ENCODE data around the gene GABRG3.

The GABRG3 gene

GRCh38 chr15:27095886-27096624, 125.1 kb downstream of the GABRG3 start:
- TF ChIP-seq, protein P1, sequence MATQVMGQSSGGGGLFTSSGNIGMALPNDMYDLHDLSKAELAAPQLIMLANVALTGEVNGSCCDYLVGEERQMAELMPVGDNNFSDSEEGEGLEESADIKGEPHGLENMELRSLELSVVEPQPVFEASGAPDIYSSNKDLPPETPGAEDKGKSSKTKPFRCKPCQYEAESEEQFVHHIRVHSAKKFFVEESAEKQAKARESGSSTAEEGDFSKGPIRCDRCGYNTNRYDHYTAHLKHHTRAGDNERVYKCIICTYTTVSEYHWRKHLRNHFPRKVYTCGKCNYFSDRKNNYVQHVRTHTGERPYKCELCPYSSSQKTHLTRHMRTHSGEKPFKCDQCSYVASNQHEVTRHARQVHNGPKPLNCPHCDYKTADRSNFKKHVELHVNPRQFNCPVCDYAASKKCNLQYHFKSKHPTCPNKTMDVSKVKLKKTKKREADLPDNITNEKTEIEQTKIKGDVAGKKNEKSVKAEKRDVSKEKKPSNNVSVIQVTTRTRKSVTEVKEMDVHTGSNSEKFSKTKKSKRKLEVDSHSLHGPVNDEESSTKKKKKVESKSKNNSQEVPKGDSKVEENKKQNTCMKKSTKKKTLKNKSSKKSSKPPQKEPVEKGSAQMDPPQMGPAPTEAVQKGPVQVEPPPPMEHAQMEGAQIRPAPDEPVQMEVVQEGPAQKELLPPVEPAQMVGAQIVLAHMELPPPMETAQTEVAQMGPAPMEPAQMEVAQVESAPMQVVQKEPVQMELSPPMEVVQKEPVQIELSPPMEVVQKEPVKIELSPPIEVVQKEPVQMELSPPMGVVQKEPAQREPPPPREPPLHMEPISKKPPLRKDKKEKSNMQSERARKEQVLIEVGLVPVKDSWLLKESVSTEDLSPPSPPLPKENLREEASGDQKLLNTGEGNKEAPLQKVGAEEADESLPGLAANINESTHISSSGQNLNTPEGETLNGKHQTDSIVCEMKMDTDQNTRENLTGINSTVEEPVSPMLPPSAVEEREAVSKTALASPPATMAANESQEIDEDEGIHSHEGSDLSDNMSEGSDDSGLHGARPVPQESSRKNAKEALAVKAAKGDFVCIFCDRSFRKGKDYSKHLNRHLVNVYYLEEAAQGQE (IDR thresholded peaks at IDR 0.05; ENCODE audit: insufficient read depth in 1 of 2, low read depth in 2 of 2, low read length in 2 of 2): no peak
- TF ChIP-seq TAF1 (IDR thresholded peaks at IDR 0.05; ENCODE audit: borderline replicate concordance, insufficient read depth, low read length): no peak
- no peak for TF ChIP-seq POLR2AphosphoS5 (IDR thresholded peaks at IDR 0.05; ENCODE audit: low read depth, low read length)
- no peak for TF ChIP-seq FOXP2 (optimal IDR thresholded peaks at IDR 0.05; ENCODE audit: borderline replicate concordance, extremely low read depth, extremely low read length, insufficient read depth)
- no peak for TF ChIP-seq SIN3A (IDR thresholded peaks at IDR 0.05; ENCODE audit: borderline replicate concordance, insufficient read depth, low read length)

GRCh38 chr15:27097506-27097905, 126.5 kb downstream of the GABRG3 start:
- TF ChIP-seq SIN3A (IDR thresholded peaks at IDR 0.05; ENCODE audit: borderline replicate concordance, insufficient read depth, low read length): no peak
- TF ChIP-seq POLR2AphosphoS5 (IDR thresholded peaks at IDR 0.05; ENCODE audit: low read depth, low read length): no peak
- TF ChIP-seq, protein P1 (IDR thresholded peaks at IDR 0.05; ENCODE audit: insufficient read depth in 1 of 2, low read depth in 2 of 2, low read length in 2 of 2): no peak
- no peak for TF ChIP-seq TAF1 (IDR thresholded peaks at IDR 0.05; ENCODE audit: borderline replicate concordance, insufficient read depth, low read length)

- no peak for TF ChIP-seq SIN3A (IDR thresholded peaks at IDR 0.05; ENCODE audit: borderline replicate concordance, insufficient read depth, low read length)
- TF ChIP-seq, protein P1 (IDR thresholded peaks at IDR 0.05; ENCODE audit: insufficient read depth in 1 of 2, low read depth in 2 of 2, low read length in 2 of 2): no peak
- TF ChIP-seq FOXP2 (optimal IDR thresholded peaks at IDR 0.05; ENCODE audit: borderline replicate concordance, extremely low read depth, extremely low read length, insufficient read depth): no peak
- no peak for TF ChIP-seq POLR2AphosphoS5 (IDR thresholded peaks at IDR 0.05; ENCODE audit: low read depth, low read length)
- TF ChIP-seq TAF1 (IDR thresholded peaks at IDR 0.05; ENCODE audit: borderline replicate concordance, insufficient read depth, low read length): no peak
Observed at GRCh38 chr15:27101982-27102381, 131.0 kb downstream of the GABRG3 start.

DNA sequence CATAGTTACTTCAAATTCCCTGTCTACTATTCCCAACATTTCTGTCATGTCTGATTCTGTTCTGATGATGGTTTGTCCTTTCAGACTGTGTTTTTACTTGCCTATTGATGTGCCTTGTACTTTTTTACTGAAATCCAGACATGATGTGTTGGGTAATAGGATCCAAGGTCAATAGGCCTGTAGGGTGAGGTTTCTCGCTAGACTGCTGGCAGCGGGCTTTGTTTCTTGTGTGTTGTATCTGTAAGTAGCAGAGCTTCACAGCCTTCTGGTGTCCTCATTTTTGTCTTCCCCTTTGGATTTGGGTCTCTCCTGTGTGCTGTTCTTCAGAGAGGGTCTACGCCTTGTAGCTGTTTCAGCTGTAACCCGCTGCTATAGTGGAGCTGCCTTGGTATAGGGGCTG, 140.3 kb downstream of the GABRG3 start:
- TF ChIP-seq, protein P1 (IDR thresholded peaks at IDR 0.05; ENCODE audit: insufficient read depth in 1 of 2, low read depth in 2 of 2, low read length in 2 of 2): no peak
- TF ChIP-seq TAF1 (IDR thresholded peaks at IDR 0.05; ENCODE audit: borderline replicate concordance, insufficient read depth, low read length): no peak
- TF ChIP-seq FOXP2 (optimal IDR thresholded peaks at IDR 0.05; ENCODE audit: borderline replicate concordance, extremely low read depth, extremely low read length, insufficient read depth): no peak
- no peak for TF ChIP-seq SIN3A (IDR thresholded peaks at IDR 0.05; ENCODE audit: borderline replicate concordance, insufficient read depth, low read length)
- TF ChIP-seq POLR2AphosphoS5 (IDR thresholded peaks at IDR 0.05; ENCODE audit: low read depth, low read length): no peak

All from PFSK-1 (cell line).